Left kidney (tissue), 2 donors: ENCODE measurements around the gene IGSF3. TPM values are rescaled to one million over a fixed set of nuclear protein-coding genes. Genes with fewer than 3 reads are reported as not detected.
"Not testable (repeated sequence)": the region's sequence is repeated elsewhere in the genome, so short reads cannot be mapped to it uniquely, and the experiment has no call there.

Source experiments
- DNase-seq: peaks from one replicate; pipeline ENCODE4 v3.0.0-alpha.2; 2013
- polyA plus RNA-seq: library from polyadenylated mRNA; unstranded; fragments of 120-200 nt; gene quantifications from one replicate; pipeline ENCODE4 v1.2.1, GENCODE V29; 2013; ENCODE audit not compliant: insufficient read length

IGSF3 gene
- polyA plus RNA-seq, 1 donor, result 29.5 TPM

- no peak for DNase-seq
Measured at GRCh38 chr1:116664366-116664977, 3.1 kb downstream of the IGSF3 start.

DNA sequence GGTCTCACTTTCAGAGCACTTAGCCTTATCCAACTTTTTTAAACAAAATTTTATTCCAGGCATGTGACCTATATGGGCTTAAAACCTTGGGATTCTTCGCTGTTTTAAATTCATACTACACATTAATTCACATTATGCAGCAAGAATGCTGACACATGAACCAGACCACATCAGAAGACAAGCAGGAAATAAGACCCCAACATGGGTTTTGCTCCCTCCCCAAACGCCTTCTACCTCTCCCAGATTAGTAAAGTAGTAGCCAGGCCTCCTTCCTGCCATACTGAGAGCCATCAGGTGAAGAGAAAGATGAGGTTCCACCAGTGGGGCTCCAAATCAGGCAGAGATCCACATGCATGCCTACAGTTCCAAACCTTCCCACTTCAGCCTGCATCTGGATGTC, 3.7 kb downstream of the IGSF3 start:
- DNase-seq, result no peak

GRCh38 chr1:116661633-116662032, 5.9 kb downstream of the IGSF3 start:
- no peak for DNase-seq

DNA sequence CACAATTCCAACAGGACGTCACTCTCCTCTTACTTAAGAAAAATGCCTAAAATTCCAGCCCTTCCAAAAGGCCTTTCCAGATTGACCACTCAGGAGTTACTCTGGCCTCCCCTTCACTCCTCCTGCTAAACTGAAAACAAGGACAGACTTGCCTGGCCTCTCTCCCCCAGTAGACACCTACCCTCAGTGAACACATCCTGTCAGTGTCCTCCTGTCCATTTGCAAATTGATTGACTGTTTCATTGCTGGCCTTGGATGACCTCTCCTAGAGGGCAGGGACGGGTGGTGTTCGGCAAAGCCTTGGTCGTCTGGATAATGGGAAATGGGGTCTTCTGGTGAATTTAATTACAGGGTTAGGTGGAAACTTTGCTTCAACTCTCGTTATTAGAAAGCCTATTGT, 8.9 kb downstream of the IGSF3 start:
- DNase-seq, result not testable (repeated sequence)

GRCh38 chr1:116657836-116658235, 9.7 kb downstream of the IGSF3 start:
- not testable (repeated sequence) for DNase-seq

- DNase-seq, result no peak
Measured at GRCh38 chr1:116654351-116654750, 13.2 kb downstream of the IGSF3 start.

DNA sequence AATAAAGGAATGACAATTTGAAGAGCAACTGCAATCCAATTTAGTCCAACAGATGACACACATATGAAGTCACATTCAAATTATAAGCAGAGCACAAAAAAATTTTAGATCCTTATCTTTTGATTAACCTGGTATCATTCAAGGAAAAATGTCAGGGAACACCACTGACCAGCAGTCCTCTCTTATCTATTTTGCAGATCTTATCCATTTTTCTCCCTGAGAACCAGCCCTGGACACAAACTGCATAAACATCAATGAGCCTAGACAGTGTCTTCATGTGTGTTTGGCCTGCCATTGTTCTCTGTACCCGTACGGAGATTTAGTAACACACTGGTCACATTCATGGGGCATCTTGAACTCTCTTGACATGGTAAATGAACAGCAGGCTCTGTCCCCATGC, 14.9 kb downstream of the IGSF3 start:
- DNase-seq, result not testable (repeated sequence)

DNA sequence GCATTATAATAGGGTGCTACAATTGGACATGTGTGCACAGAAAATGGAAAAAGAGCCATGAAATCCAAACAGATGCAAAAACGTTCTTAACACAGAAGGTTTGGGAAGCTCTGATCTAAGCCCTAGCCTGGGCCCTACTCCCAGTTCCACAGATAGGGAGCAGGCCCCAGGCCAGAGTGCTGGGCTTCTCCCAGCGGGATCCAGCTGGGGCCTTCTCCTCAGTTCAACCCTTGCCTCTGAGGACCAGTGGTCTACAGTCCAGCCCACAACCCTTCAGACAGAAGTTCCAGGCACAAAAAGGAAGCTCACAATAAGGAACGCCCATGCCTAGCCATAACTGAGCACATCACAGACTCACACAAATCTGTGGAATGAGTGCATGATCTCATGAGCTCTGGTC, 16.8 kb downstream of the IGSF3 start:
- DNase-seq, result not testable (repeated sequence)

- DNase-seq, result not testable (repeated sequence)
Measured at GRCh38 chr1:116649041-116649440, 18.5 kb downstream of the IGSF3 start.

GRCh38 chr1:116648325-116648724, 19.2 kb downstream of the IGSF3 start:
- DNase-seq, result not testable (repeated sequence)

GRCh38 chr1:116647186-116647585, 20.3 kb downstream of the IGSF3 start:
- DNase-seq, result not testable (repeated sequence)

DNA sequence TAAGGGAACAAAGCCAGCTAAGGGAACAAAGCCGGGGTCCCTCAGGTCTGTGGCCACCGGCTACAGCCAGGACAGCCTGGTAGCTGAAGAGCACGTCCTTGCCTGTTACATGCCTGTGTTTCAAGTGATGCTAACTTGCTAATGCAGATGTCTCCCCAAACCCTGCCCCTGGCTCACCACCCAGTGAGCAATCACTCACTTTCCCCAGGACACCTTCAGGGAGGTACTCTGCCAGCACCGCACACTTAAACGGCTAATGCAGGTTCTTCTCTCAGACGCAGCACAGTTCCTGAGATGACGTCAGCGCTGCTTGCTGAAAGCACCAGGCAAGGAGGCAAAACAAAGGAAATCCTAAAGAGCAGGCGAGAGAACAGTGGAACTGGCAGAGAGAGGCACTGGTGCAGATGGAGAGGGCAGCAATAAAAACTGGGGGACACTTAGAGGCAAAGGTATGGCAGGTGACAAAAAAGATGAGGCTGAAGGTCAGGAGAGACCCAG, 20.8 kb downstream of the IGSF3 start:
- DNase-seq, result not testable (repeated sequence)

DNA sequence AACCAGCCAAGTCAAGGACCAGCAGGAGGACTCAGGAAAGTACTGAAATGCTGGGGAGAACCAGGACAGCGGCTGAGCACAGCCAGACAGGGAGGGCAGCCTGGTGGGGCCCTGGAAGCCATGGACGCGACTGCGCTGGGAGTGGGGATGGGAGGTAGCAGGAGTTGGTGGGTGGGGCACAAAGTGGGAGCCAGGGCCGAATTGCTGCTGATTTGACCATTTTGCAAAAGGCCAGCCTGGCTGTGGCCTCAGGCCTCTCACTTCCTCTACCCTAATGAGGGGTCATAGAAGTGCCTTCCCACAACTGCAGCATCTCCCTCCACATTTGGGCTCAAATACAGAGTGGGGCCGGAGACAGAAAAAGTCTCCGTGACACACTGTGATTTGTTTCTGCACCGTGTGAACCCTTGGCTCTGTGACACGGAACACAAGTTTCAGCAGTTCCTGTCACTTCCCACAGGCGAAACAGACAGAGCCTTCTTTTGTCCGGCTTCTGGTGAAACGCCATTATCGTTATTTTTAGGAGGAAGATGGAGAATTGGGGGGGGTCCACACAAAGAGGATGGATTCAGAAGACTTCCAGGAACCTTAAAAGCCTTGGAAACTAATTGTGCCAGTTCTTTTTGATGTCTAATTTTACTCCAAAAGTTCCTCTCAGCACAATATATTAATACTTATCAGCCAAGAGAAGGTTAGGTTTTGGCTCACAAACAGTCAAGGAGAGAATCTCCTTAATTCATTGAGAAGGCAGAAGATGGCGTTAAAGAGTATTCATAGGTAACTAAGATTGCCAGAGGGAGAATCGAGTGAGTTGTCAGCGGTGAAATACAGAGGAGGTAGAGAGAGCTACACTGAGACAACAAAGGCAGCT, 21.5 kb downstream of the IGSF3 start:
- DNase-seq, result not testable (repeated sequence)

DNA sequence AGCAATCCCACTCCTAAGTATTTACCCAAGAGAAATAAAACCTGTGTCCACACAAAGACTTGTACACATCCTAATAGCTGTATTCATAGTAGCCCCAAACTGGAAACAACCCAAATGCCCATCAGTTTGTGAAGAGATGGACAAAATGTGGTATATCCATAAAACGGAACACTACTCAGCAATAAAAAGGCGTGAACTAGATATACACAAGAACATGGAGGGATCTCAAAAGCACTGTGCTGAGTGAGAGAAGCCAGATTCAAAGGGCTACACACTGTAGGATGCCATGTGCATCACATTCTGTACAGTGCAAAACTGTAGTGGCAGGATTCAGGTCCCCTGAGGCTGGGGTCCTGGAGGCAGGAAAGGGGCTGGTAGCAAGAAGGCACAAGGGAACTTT, 22.5 kb downstream of the IGSF3 start:
- DNase-seq, result not testable (repeated sequence)

- DNase-seq, result not testable (repeated sequence)
Measured at GRCh38 chr1:116644096-116644495, 23.4 kb downstream of the IGSF3 start.

DNA sequence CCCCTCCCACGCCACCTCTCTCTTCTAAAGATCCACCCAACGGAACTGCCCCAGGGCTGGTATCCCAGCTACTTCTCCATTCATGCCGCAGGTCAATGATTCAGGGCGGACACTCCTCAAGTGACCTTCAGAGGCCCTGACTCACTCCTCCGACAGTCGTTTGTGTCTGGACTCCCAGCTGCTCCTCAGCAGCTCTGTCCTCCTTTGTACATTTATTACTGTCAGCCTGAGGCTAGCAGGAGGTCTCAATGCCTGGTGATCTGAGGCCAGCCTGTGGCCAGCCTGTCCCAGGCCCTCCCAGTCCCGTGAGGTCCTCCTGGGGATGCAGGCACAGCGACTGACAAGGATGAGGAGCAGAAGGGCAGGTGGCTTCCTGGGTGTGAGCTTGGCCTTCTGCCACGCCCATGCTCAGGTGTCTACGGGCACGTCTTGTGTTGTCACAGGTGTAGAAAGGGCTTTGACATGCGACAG, 24.2 kb downstream of the IGSF3 start:
- DNase-seq, result not testable (repeated sequence)

GRCh38 chr1:116642311-116643280, 24.9 kb downstream of the IGSF3 start:
- not testable (repeated sequence) for DNase-seq

DNA sequence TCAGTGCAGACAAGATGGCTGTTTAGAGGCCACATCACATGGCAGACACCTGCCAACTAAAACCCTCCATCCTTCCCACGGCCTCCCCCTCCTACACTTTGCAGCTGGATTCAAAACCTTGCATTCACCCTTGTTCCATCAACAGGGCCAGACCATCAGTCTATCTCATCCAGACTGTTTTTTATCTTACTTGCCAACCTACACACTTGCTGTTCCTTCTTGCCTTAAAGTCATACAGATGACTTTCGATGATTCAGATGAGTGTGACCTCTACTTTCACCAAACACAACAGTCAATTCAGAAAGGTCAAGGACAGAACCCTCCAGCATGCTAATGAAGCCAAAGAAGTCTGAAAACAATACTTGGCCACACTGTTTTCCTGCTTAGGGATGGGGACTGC, 29.9 kb downstream of the IGSF3 start:
- DNase-seq, result not testable (repeated sequence)

GRCh38 chr1:116636584-116636983, 30.9 kb downstream of the IGSF3 start:
- DNase-seq, result not testable (repeated sequence)

- DNase-seq, result not testable (repeated sequence)
Measured at GRCh38 chr1:116634386-116634785, 33.1 kb downstream of the IGSF3 start.

DNA sequence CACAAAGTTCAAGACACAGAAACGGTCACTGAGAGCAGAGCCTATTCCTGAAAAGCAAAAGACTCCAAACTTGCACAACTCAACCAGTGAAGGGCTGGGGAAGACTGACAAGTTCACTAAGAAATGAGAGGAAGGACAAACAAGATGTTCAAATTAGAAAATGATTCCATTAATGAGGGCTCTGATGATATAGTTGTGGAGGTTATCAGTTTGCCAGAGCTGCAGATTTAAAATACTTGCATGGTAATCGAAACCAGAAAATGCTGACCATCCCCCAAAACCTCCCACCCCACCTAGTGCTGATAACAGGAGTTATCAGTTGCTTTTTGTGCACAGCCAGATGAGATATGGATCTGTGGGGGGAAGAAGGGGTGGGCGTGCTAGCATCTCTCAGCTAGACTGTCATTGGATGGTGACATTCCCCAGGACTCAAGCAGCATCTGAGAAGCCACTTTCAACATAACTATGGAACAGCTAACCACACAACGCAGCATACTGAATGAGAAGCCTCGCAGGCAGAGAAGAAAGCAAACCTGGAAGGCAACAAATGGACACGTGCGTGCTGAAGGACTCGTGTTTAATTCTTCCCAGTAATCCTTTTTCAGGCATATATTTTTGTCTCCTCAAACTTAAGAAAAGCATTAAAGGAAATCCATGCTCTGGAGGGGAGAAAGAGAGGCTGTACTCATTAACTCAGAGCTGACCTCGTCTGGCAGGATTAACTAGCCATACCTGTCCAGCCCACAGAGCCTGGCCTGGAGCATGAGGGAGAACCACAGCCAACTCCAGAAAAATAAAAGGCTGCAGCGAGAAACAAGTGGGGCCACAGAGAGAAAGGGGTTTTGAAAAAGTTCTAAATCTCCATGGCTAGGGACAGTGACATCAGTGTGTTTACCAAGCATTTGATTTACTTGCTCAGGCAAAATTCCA, 35.3 kb downstream of the IGSF3 start:
- DNase-seq, result not testable (repeated sequence)
